Anterior cingulate cortex (tissue), 58 donors: ENCODE data around the gene RPLP2.

Experiments
- DNase-seq, 58 donors: peaks; one replicate each; lab custom pipeline; 2025; lab: John Stamatoyannopoulos, UW

Gene RPLP2

DNA sequence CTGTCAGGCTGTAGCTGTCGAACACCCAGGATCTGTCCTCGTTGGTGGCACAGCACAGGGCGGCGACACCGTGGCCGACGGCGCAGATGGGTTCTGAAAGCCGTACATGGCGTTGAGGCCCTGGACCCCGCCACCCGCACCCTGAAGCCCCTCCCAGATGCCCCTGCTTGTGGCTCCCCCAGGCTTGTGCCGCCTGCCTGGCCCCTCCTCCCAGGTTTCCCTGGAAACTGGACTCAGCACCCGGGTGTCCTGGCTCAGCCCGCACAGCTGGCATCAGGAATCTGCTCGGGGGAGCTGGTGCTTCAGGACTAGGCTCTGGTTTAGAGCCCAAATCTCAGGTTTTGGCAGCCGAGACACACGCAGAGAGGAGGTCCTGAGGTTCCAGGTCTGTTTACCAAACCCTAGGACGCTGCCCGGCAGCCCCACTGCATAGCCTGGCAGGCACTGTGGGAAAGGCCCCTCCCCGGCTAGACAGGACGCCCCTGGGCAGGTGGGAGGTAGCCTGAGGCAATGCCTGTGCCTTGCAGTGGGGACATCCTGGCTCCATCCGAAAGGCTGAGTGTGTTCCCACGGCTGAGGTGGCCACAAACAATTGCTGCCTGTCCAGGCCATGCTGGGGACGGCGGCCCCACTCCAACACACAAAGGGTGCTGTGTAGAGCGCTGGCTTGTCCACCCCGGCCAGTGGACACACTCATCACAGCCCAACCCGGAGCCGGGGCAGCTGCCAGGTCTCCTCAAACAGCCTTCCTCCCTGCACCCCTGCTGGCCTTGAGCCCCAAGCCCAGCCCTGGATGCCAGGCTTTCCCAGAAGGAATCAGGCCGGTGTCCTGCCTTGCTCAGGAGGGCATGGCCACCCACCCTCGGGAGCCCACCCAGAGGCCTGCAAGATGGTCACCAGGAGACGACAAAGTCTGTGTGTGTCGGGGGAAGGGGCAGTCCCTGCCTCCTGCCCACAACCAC lies 37.1 kb upstream of the RPLP2 start:
- DNase-seq = peak in 56 of 58 donors; percentile 30 to 97 (median 88)

DNA sequence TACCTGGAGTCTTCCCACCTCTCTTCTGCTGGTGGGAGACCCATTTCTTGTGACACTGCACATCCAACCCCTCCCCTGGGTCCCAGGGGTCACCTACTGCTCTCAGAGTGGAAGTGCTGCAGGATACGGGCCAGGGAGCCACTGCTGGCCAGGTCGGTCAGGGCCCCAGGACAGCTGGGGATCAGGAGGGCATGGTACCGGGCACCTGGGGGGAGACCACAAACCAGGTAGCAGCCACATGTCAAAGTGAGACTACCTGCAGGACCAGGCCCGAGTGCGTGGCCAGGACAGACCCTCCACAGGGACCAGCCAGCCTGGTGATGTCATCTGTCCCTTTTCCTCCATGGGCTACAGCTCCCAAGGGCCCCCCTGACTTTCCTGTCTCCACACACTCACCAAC lies 36.3 kb upstream of the RPLP2 start:
- DNase-seq = no peak

- no peak for DNase-seq
These were observed 35.9 kb upstream of the RPLP2 start for GRCh38 chr11:773830-774229.

GRCh38 chr11:774873-775592 lies 34.7 kb upstream of the RPLP2 start:
- DNase-seq = no peak

- DNase-seq = no peak
These were observed 33.6 kb upstream of the RPLP2 start for GRCh38 chr11:776263-776560.

DNA sequence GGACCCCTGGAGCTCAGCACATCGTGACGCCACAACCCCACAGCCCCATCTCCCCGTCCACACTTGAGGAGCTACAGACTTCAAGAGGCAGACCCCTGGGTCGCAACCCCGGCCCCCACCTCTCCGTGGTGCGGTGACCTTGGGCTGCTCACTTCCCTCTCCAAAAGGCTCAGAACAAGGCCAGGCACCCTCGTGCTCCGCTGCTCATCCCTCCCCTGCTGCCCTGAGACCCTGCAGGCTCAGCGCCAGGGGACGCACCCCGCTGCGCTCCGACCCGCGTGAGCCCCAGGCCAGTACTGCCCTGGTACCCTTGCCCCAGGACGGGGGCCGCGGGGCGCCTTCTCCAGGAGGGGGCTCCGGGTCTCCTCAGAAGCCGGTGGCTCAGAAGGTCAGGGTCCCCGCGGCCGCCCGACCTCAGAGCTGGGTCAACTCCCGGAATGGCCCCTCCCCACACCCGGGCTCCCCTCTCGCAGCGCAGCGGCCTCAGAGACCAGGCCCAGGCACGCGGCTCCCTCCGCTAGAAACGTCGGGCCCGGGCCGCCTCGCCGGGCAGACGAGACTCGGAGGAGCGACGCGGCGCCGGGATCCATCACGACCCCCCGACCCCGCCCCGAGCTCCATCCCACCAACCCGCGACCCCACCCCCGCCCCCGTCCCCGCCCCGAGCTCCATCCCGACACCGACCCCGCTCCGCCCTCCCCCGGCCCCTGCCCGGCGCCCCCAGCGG lies 33.0 kb upstream of the RPLP2 start:
- peak in 1 of 58 donors; percentile 72 for DNase-seq

- DNase-seq = peak in 56 of 58 donors; percentile 28 to 92 (median 83)
These were observed 32.2 kb upstream of the RPLP2 start, which contains the start of gene GATD1 for GRCh38 chr11:777288-778255. Gene GATD1 (minus strand): TSS chr11:777487. CDS start chr11:777462, 25 bp downstream.

DNA sequence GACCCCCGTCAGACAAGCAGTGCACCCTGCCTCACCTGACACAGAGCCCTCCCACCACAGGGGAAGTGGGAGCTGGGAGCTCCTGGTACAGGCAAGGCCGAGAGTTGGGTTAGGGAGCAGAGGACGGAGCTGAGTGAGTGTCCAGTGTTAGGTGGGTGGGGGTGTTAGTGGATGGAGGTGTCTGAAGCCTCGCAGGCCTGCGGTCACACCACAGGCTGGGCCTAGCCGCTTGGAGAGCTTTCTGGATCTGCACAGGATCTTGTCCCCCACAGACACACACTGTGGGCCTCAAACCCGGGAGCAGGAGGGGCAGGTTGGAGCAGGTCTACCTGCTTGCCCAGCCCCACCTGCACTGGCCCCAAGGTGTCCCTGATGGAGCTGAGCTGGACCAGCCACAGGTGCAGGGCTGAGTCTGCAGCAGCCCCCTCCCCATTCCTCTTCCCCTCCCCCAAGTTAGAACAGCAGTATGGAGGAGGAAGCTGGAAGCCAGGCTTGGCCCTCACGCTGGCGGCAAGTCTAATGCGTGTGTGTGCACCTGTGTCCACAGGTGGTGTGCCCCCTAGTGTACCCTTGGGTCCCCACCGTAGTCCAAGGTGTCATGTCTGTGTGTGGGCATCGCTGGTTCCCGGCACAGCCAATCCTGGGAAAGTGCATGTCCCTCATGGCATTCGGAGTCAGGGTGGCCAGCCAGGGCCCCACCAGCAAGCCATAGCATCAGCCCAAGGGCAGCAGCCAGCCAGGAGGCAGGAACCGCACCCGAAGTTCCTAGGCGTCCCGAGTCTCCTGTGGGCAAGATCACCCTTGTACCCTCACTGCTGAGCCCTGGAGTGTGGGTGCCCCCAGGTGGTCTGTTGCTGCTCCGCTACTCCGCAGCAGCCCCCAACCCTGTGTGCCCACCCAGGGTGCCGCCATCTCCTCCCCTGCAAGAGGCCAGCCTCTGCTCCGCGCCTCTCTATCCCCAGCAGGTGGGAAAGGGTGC lies 30.5 kb upstream of the RPLP2 start:
- no peak for DNase-seq

DNA sequence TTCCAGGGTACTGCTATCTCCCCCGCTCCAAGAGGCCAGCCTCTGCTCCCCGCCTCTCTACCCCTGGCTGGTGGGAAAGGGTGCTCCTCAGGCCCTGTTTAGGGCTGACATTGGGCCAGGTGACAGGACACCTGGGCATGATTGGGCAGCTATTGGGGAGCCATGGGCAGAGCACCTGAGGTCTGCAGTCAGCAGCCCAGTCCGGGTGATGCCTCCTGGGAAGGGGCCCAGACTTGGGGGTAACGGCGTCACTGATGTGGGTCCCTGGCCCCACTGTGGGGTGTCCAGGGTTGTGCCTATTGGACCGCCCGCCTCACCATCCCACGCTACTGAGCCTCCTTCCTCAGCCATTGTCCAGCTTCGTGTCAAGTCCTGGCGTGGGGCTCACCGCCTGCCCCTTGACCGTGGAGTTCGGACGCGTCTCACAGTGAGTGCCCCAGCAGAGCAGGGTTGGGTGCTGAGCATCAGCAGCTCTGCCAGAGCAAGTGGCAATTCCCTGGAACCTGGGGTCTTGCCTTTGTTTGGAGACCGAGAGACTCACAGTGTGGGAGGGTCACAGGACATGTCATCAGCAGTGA lies 29.7 kb upstream of the RPLP2 start:
- DNase-seq = no peak

DNA sequence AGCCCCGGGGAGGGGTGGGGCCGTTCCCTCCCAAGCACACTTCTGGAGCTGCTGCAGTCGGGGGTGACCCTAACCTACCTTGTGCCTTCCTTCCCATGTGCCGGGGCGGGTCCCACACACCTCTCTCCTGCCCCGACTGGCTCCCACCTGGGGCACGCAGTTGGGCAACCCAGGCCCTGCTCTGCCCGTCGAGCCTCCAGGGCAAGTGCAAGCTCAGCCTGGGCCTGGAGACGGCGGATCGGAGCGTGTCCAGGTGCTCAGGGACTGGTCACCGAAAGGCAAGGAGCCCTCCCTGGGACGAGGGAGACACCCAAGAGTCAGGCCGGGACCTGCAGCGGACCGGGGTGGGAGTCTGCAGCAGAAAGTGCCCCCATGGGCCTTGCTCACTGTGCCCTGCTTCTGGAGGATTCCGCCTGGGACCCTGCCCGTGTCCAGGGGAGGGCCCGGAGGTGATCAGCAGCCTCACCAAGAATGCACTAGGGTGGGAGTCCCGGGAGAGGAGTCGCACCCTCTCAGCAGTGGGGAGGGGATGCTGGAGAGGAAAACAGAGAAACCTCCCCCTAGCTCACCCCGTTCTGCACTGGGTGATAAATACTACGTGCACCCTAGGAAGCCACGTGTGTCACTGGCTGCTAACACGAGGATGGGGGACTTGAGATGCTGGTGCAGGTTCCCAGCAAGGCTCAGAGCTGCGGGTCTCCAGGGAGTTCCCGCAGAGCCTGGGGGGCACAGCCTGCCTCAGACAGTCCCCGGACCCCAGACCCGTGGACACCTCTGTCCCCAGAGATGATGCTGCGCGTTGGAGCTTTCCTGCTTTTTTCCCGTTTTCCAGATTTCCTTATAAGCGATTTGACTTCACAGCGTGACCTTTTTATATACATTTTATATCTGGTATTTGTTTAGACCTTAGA lies 27.2 kb upstream of the RPLP2 start:
- no peak for DNase-seq

GRCh38 chr11:783581-784015 lies 26.2 kb upstream of the RPLP2 start:
- peak in 57 of 58 donors; percentile 21 to 92 (median 79) for DNase-seq

- DNase-seq = no peak
These were observed 23.3 kb upstream of the RPLP2 start for GRCh38 chr11:786235-787083.

DNA sequence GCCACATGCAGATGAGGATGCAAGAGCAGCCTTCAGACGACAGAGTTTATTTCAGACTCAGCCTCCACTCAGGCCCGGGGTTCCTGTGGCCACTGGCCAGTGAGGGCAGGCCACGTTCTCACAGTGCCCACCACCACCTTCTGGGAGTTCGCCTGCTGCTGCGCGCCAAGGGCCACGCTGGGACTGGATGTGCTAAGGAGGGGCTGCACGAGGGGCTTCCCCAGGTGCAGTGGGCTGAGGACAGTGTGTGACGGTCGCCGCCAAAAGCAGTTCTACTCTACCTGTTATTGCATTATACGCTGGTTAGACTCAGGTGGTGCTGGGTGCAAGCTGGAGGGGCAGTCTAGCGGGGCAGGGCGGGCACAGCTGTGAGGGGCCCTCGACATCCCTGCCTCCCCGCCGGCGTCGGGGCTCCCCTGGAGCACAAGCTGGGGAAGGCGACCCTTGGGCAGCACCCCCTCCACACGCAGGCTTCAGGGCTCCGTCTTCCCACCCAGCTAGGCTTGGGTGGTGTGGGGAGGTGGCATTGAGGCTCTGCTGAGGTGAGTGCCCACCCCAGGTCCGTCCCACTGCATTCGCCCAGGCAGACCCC lies 22.6 kb upstream of the RPLP2 start:
- DNase-seq = no peak

DNA sequence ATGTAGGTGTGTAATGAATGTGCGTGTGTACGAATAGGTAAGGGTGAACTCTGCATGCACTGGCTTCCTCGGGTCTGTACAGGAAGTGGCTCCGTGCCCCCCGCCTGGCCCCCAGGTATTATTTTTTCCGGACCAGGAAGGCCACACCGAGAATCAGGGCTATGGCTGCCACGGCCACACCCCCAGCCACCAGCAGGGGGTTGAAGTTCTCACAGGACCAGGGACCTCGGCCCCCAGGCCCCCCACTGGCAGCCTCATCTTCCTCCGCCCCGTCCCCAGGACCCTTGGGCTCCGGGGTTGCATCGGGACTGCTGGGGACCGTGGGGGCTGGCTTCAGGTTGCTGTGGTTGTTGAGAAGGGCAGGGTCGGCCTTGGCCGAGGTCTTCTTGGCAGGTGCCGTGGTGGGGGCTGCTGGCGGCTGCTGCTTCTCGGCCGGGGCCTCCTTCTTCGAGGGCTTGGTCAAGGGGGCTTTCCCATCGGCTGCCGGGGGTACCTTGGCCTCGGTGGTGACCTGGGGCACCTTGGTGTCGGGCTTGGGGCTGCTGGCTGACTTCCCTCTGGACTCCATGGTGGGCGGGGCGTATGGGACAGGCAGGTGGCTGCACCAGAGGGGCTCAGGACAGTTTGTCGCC lies 21.6 kb upstream of the RPLP2 start:
- DNase-seq = no peak
